Stimulated activated CD4-positive, alpha-beta T cell treated with anti-CD3 and anti-CD28 coated beads, Interleukin-2, amount 100 ng/mL, for 24 hours (primary cell): Measurements from ENCODE around the gene HSPA2.
"Not testable (repeated sequence)": the region's sequence is repeated elsewhere in the genome, so short reads cannot be mapped to it uniquely, and the experiment has no call there.

Experiments
- DNase-seq, 2 donors: peaks; one replicate each; pipeline ENCODE4 v3.0.0-alpha.2; 2020

Gene HSPA2

GRCh38 chr14:64515053-64515452 is 25.5 kb upstream of the HSPA2 start:
- no peak for DNase-seq

GRCh38 chr14:64516969-64517368 is 23.6 kb upstream of the HSPA2 start:
- no peak for DNase-seq

GRCh38 chr14:64517667-64518066 is 22.9 kb upstream of the HSPA2 start:
- not testable (repeated sequence) for DNase-seq

- DNase-seq = no peak
Measured at GRCh38 chr14:64518229-64518628, 22.3 kb upstream of the HSPA2 start.

- no peak for DNase-seq
Measured at GRCh38 chr14:64520699-64521098, 19.8 kb upstream of the HSPA2 start.

- DNase-seq = no peak
Measured at GRCh38 chr14:64522591-64523355, 17.8 kb upstream of the HSPA2 start.

GRCh38 chr14:64525354-64525753 is 15.2 kb upstream of the HSPA2 start:
- no peak for DNase-seq

GRCh38 chr14:64531567-64531966 is 9.0 kb upstream of the HSPA2 start:
- DNase-seq = no peak

- DNase-seq = no peak
Measured at GRCh38 chr14:64536488-64537245, 3.9 kb upstream of the HSPA2 start.

- peak in 1 of 2 donors; percentile 8 for DNase-seq
Measured at GRCh38 chr14:64541261-64541971, 875 bp downstream of the HSPA2 start.

GRCh38 chr14:64541972-64542835 is 1.7 kb downstream of the HSPA2 start:
- DNase-seq = peak in 1 of 2 donors; percentile 10

- no peak for DNase-seq
Measured at GRCh38 chr14:64542836-64543201, 2.3 kb downstream of the HSPA2 start.

GRCh38 chr14:64544607-64545312 is 4.2 kb downstream of the HSPA2 start:
- no peak for DNase-seq

- DNase-seq = no peak
Measured at GRCh38 chr14:64549016-64549415, 8.5 kb downstream of the HSPA2 start.

GRCh38 chr14:64549791-64550620 is 9.5 kb downstream of the HSPA2 start, which contains the start of gene PPP1R36:
PPP1R36 (plus strand) TSS chr14:64549961; CDS start chr14:64549998, 37 bp downstream.
- peak; percentile 47 to 63 for DNase-seq

- DNase-seq = no peak
Measured at GRCh38 chr14:64550621-64551333, 10.2 kb downstream of the HSPA2 start.

- DNase-seq = no peak
Measured at GRCh38 chr14:64554556-64554955, 14.0 kb downstream of the HSPA2 start.

GRCh38 chr14:64556526-64556925 is 16.0 kb downstream of the HSPA2 start:
- DNase-seq = no peak

GRCh38 chr14:64558216-64558615 is 17.7 kb downstream of the HSPA2 start:
- not testable (repeated sequence) for DNase-seq

- DNase-seq = no peak
Measured at GRCh38 chr14:64561631-64562030, 21.1 kb downstream of the HSPA2 start.
